SH-SY5Y (cell line): ENCODE data around the gene CATSPER3.

Experiments
- GATA2 ChIP-seq: IDR thresholded peaks from 2 replicates; pipeline ENCODE4 v1.6.1; 2011; ENCODE audit warnings: mild to moderate bottlenecking, low read depth, low read length
- GATA3 ChIP-seq: IDR thresholded peaks from 2 replicates; pipeline ENCODE4 v1.6.1; 2011; ENCODE audit warnings: low read depth, mild to moderate bottlenecking, low read length, moderate library complexity

GRCh38 chr5:135020111-135020895 lies 52.6 kb downstream of the CATSPER3 start:
- TF ChIP-seq GATA2 (no peak), GATA3 (no peak)
